WTC11 (cell line): Measurements from ENCODE around the gene MPDZ. TPM values are rescaled to one million over a fixed set of nuclear protein-coding genes. Genes with fewer than 3 reads are reported as not detected.

Experiments
- ATAC-seq: fragments of 200-7000 bp; cut with Tn5 transposase; 2 replicates; pipeline ENCODE4 v1.10.0; 2021; ENCODE audit warnings: mild to moderate bottlenecking, moderate library complexity
- CTCF ChIA-PET: fragments of 300-600 bp; sonication (Branson Sonifier 250); formaldehyde crosslinking; loops from one replicate; lab custom pipeline; 2021; ENCODE audit warnings: antibody characterized with exemption; lab: Charles Lee
- POLR2A ChIA-PET: fragments of 350-600 bp; sonication (Branson Sonifier 250); formaldehyde crosslinking; loops from one replicate; lab custom pipeline; 2021; ENCODE audit warnings: antibody characterized with exemption; lab: Charles Lee
- DNase-seq: peaks from one replicate; pipeline ENCODE4 v3.0.0; 2021; ENCODE audit warnings: low spot score
- H3K27ac Mint-ChIP-seq: 2 replicates; pipeline ENCODE4 v1.8.0; 2021; ENCODE audit warnings: mixed read lengths
- H3K27me3 Mint-ChIP-seq: 2 replicates; pipeline ENCODE4 v1.8.0; 2021; ENCODE audit warnings: low read depth, mild to moderate bottlenecking, moderate library complexity, mixed read lengths
- H3K36me3 Mint-ChIP-seq: 2 replicates; pipeline ENCODE4 v1.8.0; 2021; ENCODE audit warnings: mixed read lengths
- H3K4me1 Mint-ChIP-seq: 2 replicates; pipeline ENCODE4 v1.8.0; 2022; ENCODE audit warnings: mixed read lengths
- H3K4me3 Mint-ChIP-seq: 2 replicates; pipeline ENCODE4 v1.8.0; 2021; ENCODE audit warnings: mild to moderate bottlenecking, moderate library complexity, mixed read lengths
- H3K9me3 Mint-ChIP-seq: 2 replicates; pipeline ENCODE4 v1.8.0; 2021; ENCODE audit warnings: mixed read lengths
- AR ChIP-seq: fragments of 250-450 bp; sonication (Bioruptor Pico); IDR thresholded peaks from 2 replicates; pipeline ENCODE4 v1.9.0; 2021; ENCODE audit warnings: mild to moderate bottlenecking
- ARID4B ChIP-seq: sonication (generic); formaldehyde crosslinking; IDR thresholded peaks from 2 replicates; pipeline ENCODE4 v1.8.0; 2023; ENCODE audit warnings: missing genetic modification reagents, mild to moderate bottlenecking, borderline replicate concordance
- FOXJ3 ChIP-seq: sonication (generic); formaldehyde crosslinking; IDR thresholded peaks from 2 replicates; pipeline ENCODE4 v1.9.0; 2021; ENCODE audit warnings: missing genetic modification reagents, mild to moderate bottlenecking, borderline replicate concordance
- HMGA2 ChIP-seq: fragments of 250-450 bp; sonication (Bioruptor Pico); IDR thresholded peaks from 2 replicates; pipeline ENCODE4 v1.4.0; 2021; ENCODE audit warnings: mild to moderate bottlenecking, moderate library complexity
- JAZF1 ChIP-seq: fragments of 250-450 bp; sonication (Bioruptor Pico); IDR thresholded peaks from 2 replicates; pipeline ENCODE4 v1.9.0; 2021; ENCODE audit warnings: moderate library complexity, mild to moderate bottlenecking, inconsistent platforms
- NFE2L1 ChIP-seq: sonication (generic); formaldehyde crosslinking; IDR thresholded peaks from 2 replicates; pipeline ENCODE4 v1.8.1; 2023; ENCODE audit warnings: missing genetic modification reagents
- PRDM15 ChIP-seq: sonication (generic); formaldehyde crosslinking; IDR thresholded peaks from 2 replicates; pipeline ENCODE4 v1.8.0; 2022; ENCODE audit warnings: missing genetic modification reagents
- RORB ChIP-seq: fragments of 250-450 bp; sonication (Bioruptor Pico); IDR thresholded peaks from 2 replicates; pipeline ENCODE4 v1.9.0; 2021; ENCODE audit warnings: mild to moderate bottlenecking
- STAT6 ChIP-seq: sonication (generic); formaldehyde crosslinking; conservative IDR thresholded peaks from 2 replicates; pipeline ENCODE4 v1.8.1; 2023; ENCODE audit warnings: mild to moderate bottlenecking, low read depth, missing genetic modification reagents, moderate library complexity
- ZNF232 ChIP-seq: sonication (generic); formaldehyde crosslinking; IDR thresholded peaks from 2 replicates; pipeline ENCODE4 v1.8.0; 2022; ENCODE audit warnings: mild to moderate bottlenecking, missing genetic modification reagents
- total RNA-seq: library from RNA; stranded (reverse); gene quantifications from 3 replicates; pipeline ENCODE4 v1.2.3, GENCODE V29; 2021
- TF ChIP-seq, protein P1 (sequence below): sonication (generic); formaldehyde crosslinking; IDR thresholded peaks from 2 replicates; pipeline ENCODE4 v1.8.1; 2022; ENCODE audit warnings: mild to moderate bottlenecking, missing genetic modification reagents, moderate library complexity, borderline replicate concordance
- TF ChIP-seq, protein P2 (sequence below): sonication (generic); formaldehyde crosslinking; IDR thresholded peaks from 2 replicates; pipeline ENCODE4 v1.8.1; 2022; ENCODE audit warnings: missing genetic modification reagents, borderline replicate concordance
- TF ChIP-seq, protein P3 (sequence below): fragments of 250-450 bp; sonication (Bioruptor Pico); IDR thresholded peaks from 2 replicates; pipeline ENCODE4 v1.8.0; 2021; ENCODE audit warnings: mild to moderate bottlenecking
- TF ChIP-seq, protein P4 (sequence below): sonication (generic); formaldehyde crosslinking; IDR thresholded peaks from 2 replicates; pipeline ENCODE4 v1.8.1; 2022; ENCODE audit warnings: mild to moderate bottlenecking, moderate library complexity, missing genetic modification reagents

The MPDZ gene
- total RNA-seq, 1 experiment from 2014 or later = 38.5 TPM

- TF ChIP-seq HMGA2 (no peak), JAZF1 (CRISPR knock-in tag) (no peak), AR (CRISPR knock-in tag) (no peak), ARID4B (no peak), RORB (CRISPR knock-in tag) (no peak), NFE2L1 (no peak)
- TF ChIP-seq, all 79 proteins: peak for 0
Observed at GRCh38 chr9:13137426-13137825, 142.1 kb downstream of the MPDZ start (continued).

GRCh38 chr9:13131991-13132390, 147.5 kb downstream of the MPDZ start:
- no peak overlapping the region for H3K4me3 Mint-ChIP-seq
- peaks cover 8% of the 10 kb centered on the region for H3K4me1 Mint-ChIP-seq
- ATAC-seq (no peak), DNase-seq (no peak)
- no peak for TF ChIP-seq PRDM15
- no peak for TF ChIP-seq ZNF232 (CRISPR knock-in tag)
- TF ChIP-seq FOXJ3 (CRISPR knock-in tag) = no peak
- TF ChIP-seq, protein P1, sequence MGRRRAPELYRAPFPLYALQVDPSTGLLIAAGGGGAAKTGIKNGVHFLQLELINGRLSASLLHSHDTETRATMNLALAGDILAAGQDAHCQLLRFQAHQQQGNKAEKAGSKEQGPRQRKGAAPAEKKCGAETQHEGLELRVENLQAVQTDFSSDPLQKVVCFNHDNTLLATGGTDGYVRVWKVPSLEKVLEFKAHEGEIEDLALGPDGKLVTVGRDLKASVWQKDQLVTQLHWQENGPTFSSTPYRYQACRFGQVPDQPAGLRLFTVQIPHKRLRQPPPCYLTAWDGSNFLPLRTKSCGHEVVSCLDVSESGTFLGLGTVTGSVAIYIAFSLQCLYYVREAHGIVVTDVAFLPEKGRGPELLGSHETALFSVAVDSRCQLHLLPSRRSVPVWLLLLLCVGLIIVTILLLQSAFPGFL (CRISPR knock-in tag) = no peak
- POLR2A ChIA-PET = no interaction called here
- H3K27me3 Mint-ChIP-seq = no peaks in the 10 kb centered on the region
- H3K9me3 Mint-ChIP-seq = no peaks in the 10 kb centered on the region
- peaks cover 33% of the 10 kb centered on the region for H3K36me3 Mint-ChIP-seq
- no peak overlapping the region for H3K27ac Mint-ChIP-seq
- CTCF ChIA-PET = interaction anchor here (0.5 kb wide), 1 partner anchor 17 kb away, joined by 3 read pairs; no protein-coding TSS in a partner anchor

DNA sequence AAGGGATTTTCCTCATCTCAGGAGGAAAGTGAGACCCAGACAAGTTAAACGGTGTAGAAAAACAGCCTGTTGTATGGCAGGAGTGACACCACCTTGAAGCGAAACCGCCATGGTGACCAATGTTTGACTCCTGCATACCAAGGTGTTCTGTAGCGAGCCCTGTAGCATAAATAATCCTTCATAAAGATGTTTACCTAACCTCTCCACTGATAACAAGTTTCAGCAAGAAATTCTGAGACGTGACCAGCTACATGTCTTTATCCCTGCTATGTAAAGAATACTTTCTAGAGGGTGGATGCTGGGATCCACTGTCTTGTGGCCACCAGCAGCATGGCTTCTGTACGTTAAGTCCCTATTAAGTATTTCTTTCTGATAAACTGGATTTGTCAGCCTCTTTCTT, 148.1 kb downstream of the MPDZ start:
- ChIA-PET POLR2A (no interaction called here), CTCF (interaction anchor here (0.5 kb wide), 1 partner anchor 16 kb away, joined by 3 read pairs; no protein-coding TSS in a partner anchor)
- Mint-ChIP-seq H3K27ac (no peak overlapping the region), H3K36me3 (peaks cover 30% of the 10 kb centered on the region), H3K9me3 (no peaks in the 10 kb centered on the region), H3K4me1 (peaks cover 8% of the 10 kb centered on the region), H3K4me3 (no peak overlapping the region), H3K27me3 (no peaks in the 10 kb centered on the region)
- no peak for DNase-seq
- ATAC-seq = no peak
- TF ChIP-seq, protein P2, sequence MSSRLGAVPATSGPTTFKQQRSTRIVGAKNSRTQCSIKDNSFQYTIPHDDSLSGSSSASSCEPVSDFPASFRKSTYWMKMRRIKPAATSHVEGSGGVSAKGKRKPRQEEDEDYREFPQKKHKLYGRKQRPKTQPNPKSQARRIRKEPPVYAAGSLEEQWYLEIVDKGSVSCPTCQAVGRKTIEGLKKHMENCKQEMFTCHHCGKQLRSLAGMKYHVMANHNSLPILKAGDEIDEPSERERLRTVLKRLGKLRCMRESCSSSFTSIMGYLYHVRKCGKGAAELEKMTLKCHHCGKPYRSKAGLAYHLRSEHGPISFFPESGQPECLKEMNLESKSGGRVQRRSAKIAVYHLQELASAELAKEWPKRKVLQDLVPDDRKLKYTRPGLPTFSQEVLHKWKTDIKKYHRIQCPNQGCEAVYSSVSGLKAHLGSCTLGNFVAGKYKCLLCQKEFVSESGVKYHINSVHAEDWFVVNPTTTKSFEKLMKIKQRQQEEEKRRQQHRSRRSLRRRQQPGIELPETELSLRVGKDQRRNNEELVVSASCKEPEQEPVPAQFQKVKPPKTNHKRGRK = no peak
- TF ChIP-seq, protein P3, sequence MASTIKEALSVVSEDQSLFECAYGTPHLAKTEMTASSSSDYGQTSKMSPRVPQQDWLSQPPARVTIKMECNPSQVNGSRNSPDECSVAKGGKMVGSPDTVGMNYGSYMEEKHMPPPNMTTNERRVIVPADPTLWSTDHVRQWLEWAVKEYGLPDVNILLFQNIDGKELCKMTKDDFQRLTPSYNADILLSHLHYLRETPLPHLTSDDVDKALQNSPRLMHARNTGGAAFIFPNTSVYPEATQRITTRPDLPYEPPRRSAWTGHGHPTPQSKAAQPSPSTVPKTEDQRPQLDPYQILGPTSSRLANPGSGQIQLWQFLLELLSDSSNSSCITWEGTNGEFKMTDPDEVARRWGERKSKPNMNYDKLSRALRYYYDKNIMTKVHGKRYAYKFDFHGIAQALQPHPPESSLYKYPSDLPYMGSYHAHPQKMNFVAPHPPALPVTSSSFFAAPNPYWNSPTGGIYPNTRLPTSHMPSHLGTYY (CRISPR knock-in tag) = no peak
- TF ChIP-seq, protein P4, sequence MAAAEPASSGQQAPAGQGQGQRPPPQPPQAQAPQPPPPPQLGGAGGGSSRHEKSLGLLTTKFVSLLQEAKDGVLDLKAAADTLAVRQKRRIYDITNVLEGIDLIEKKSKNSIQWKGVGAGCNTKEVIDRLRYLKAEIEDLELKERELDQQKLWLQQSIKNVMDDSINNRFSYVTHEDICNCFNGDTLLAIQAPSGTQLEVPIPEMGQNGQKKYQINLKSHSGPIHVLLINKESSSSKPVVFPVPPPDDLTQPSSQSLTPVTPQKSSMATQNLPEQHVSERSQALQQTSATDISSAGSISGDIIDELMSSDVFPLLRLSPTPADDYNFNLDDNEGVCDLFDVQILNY = no peak
- no peak for TF ChIP-seq STAT6 (CRISPR knock-in tag)
